HepG2 (cell line): ENCODE measurements around the gene PEX14. TPM values are rescaled to one million over a fixed set of nuclear protein-coding genes. Genes with fewer than 3 reads are reported as not detected.

Experiments used
- ATAC-seq: fragments of 200-7000 bp; cut with Tn5 transposase; 3 replicates; pipeline ENCODE4 v1.9.1; 2020; ENCODE audit warnings: mild to moderate bottlenecking, moderate library complexity
- BruUV-seq: library from RNA; stranded (reverse); fragments of 400-500 nt; replicated peaks from 2 replicates; lab custom pipeline; 2021; lab: Mats Ljungman, UMichigan
- CTCF ChIA-PET: fragments of 300-600 bp; formaldehyde crosslinking; extraction: SDS; loops from one replicate; lab custom pipeline; 2021; ENCODE audit warnings: low total read pairs, inconsistent platforms, low intra/inter-chr PET ratio; lab: Yijun Ruan, JAX
- POLR2A ChIA-PET: fragments of 350-600 bp; sonication (Branson Sonifier 250); formaldehyde crosslinking; loops from one replicate; lab custom pipeline; 2020; ENCODE audit warnings: antibody characterized with exemption, inconsistent platforms; lab: Yijun Ruan, JAX
- DNase-seq: peaks from one replicate; pipeline ENCODE4 v3.0.0-alpha.2; 2015; ENCODE audit warnings: low spot score
- FAIRE-seq: peaks from 3 replicates; lab custom pipeline; 2011; peaks lifted over from hg19 to GRCh38; lab: Jason Lieb, UNC
- H2AFZ ChIP-seq: one replicate; pipeline ENCODE4 v1.6.1; 2011; ENCODE audit warnings: low read length, inconsistent platforms
- H3K27ac ChIP-seq: fragments of 300-600 bp; 3 replicates; pipeline ENCODE4 v1.8.0; 2011; ENCODE audit warnings: mixed run types, mild to moderate bottlenecking, mixed read lengths, low read length, inconsistent platforms; ENCODE audit not compliant: insufficient read depth; ENCODE audit errors: extremely low read length
- H3K27me3 ChIP-seq, 2 experiments: fragments of 200-600 bp in 1 of 2; 2 replicates in 1 of 2; 3 replicates in 1 of 2; pipeline versions ENCODE4 v1.6.0 to v1.8.0; 2011; ENCODE audit warnings: low read length in 2 of 2, mild to moderate bottlenecking in 2 of 2, moderate library complexity in 2 of 2, inconsistent platforms in 1 of 2; ENCODE audit not compliant: insufficient read depth in 2 of 2, control insufficient read depth in 1 of 2
- H3K36me3 ChIP-seq, 2 experiments: fragments of 200-600 bp in 1 of 2; replicated peaks in 1 of 2; 2 replicates in 1 of 2; 3 replicates in 1 of 2; pipeline versions ENCODE4 v1.5.1 to v1.8.0; 2011; ENCODE audit warnings: low read length in 2 of 2, inconsistent platforms in 1 of 2; ENCODE audit not compliant: insufficient read depth in 2 of 2, control insufficient read depth in 1 of 2
- H3K4me1 ChIP-seq: 2 replicates; pipeline ENCODE4 v1.5.1; 2012; ENCODE audit warnings: low read length, inconsistent platforms; ENCODE audit not compliant: insufficient read depth
- H3K4me2 ChIP-seq: 2 replicates; pipeline ENCODE4 v1.6.0; 2011; ENCODE audit warnings: low read depth, low read length, inconsistent platforms
- H3K4me3 ChIP-seq, 3 experiments: fragments of 200-600 bp in 1 of 3; sonication (generic), shearing (Covaris generic) in 1 of 3; replicated peaks in 1 of 3; 2 replicates each; pipeline ENCODE4 v1.5.1; 2011 to 2016; ENCODE audit warnings: low read length in 3 of 3, inconsistent platforms in 2 of 3, low read depth in 2 of 3, mild to moderate bottlenecking in 2 of 3, control low read depth in 1 of 3, mixed read lengths in 1 of 3; ENCODE audit not compliant: insufficient read depth in 1 of 3
- H3K79me2 ChIP-seq: one replicate; pipeline ENCODE4 v1.6.1; 2011; ENCODE audit warnings: low read length, inconsistent platforms; ENCODE audit not compliant: insufficient read depth
- H3K9ac ChIP-seq: 2 replicates; pipeline ENCODE4 v1.6.0; 2011; ENCODE audit warnings: mild to moderate bottlenecking, low read depth, low read length, inconsistent platforms; ENCODE audit not compliant: insufficient read depth
- H3K9me3 ChIP-seq: 2 replicates; pipeline ENCODE4 v1.5.1; 2012; ENCODE audit warnings: mild to moderate bottlenecking, low read length
- H4K20me1 ChIP-seq: 2 replicates; pipeline ENCODE4 v1.6.0; 2011; ENCODE audit warnings: inconsistent platforms, mild to moderate bottlenecking, low read length, moderate library complexity; ENCODE audit not compliant: insufficient read depth
- CEBPG ChIP-seq: IDR thresholded peaks from 2 replicates; pipeline ENCODE4 v1.6.1; 2016
- FOXJ3 ChIP-seq: sonication (generic); formaldehyde crosslinking; IDR thresholded peaks from 2 replicates; pipeline ENCODE4 v1.4.0; 2020; ENCODE audit warnings: missing genetic modification reagents, mild to moderate bottlenecking, borderline replicate concordance
- KLF13 ChIP-seq: sonication (generic); formaldehyde crosslinking; IDR thresholded peaks from 2 replicates; pipeline ENCODE4 v1.4.0; 2020; ENCODE audit warnings: mild to moderate bottlenecking, missing genetic modification reagents
- STAG1 ChIP-seq: sonication (generic); formaldehyde crosslinking; IDR thresholded peaks from 2 replicates; pipeline ENCODE4 v1.4.0; 2020; ENCODE audit warnings: missing genetic modification reagents
- WGBS: methylation state at CpG from one replicate; pipeline ENCODE4 v1.1.6; 2017; ENCODE audit warnings: low lambda C conversion rate; 5-methylcytosine and 5-hydroxymethylcytosine counted together
- in situ Hi-C: cut with HindIII; loops from 2 replicates; pipeline ENCODE4 v1.10.0; 2017; ENCODE audit warnings: low pct_unique_long_range_greater_than_20kb; ENCODE audit not compliant: extremely low pct_ligation_motif_present
- intact Hi-C: fragments of 100-400 bp; cut with micrococcal nuclease; formaldehyde crosslinking; loops from one replicate; pipeline ENCODE4 v1.10.0; 2022; ENCODE audit not compliant: unreplicated experiment
- polyA plus RNA-seq, 8 experiments: library from polyadenylated mRNA; depleted of rRNA in 3 of 8; stranded (reverse) in 7 of 8; unstranded in 1 of 8; fragments of >200 nt; fragmentation: Illumina TruSeq in 4 of 8; extraction: Trizol in 4 of 8; gene quantifications; 2 replicates each; pipeline versions ENCODE4 v1.2.1 to v1.2.3, GENCODE V29; 2011 to 2016; ENCODE audit warnings: low read depth in 4 of 8, missing spikeins in 1 of 8, mixed read lengths in 1 of 8; ENCODE audit not compliant: insufficient read depth in 1 of 8
- total RNA-seq, 5 experiments: library from RNA; depleted of rRNA; stranded (reverse); fragments of >200 nt; fragmentation: Illumina TruSeq; extraction: Trizol; gene quantifications; 2 replicates each; pipeline ENCODE4 v1.2.3, GENCODE V29; 2016; ENCODE audit warnings: low read depth in 1 of 5
- TF ChIP-seq, protein P1 (sequence below): sonication (generic); formaldehyde crosslinking; IDR thresholded peaks from 2 replicates; pipeline ENCODE4 v1.5.0; 2020; ENCODE audit warnings: missing genetic modification reagents, mild to moderate bottlenecking, borderline replicate concordance
- TF ChIP-seq, protein P2 (sequence below): sonication (generic); formaldehyde crosslinking; IDR thresholded peaks from 2 replicates; pipeline ENCODE4 v1.5.0; 2020; ENCODE audit warnings: mild to moderate bottlenecking, missing genetic modification reagents, moderate library complexity

Gene PEX14
- total and polyA plus RNA-seq, 2 of the 13 experiments (the other 11 are each of a cell fraction or from before 2014, with no cell fraction given): 6.5 to 9.9 TPM

DNA sequence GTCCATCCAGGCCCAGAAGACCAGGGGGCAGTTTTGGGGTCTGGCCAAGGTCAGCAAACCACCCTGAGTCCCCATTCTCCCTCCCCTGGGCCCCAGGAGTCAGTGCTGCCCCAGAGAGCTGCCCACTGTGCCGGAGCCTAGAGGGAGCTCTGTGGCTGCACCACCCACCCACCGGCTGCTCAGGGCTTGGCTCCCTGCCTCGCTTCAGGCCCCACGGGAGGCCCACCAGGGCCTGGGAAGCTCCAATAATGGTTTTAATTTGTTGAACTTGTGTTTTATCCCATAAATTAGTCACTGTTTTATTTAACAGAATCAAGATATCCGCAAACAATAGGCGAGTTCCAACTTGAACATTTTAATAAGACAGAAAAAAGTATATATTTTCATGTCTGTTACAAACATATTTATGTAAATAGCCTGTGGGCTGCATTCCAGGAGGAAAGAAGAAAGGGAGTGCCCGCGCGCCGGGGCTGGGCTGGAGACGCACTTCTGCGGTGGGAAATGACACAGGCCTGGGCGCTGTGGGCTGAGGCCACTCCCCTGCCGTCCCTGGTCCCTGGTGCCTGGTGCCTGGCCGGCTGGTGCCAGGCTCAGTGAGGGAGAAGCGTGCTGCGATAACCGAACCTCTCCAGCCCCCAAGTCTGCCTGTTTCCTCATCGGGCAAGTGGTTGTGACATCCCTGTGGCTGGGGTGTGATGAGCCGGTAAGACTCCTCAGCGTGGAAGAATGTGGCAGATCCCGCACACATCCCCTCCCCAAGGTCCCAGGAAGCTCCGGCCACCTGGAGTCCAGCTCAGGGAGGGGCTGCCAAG is 160.5 kb downstream of the PEX14 start:
- Histone ChIP-seq H3K79me2 (no peaks in the 10 kb centered on the region), H3K36me3 (peaks cover 0 to 4% of the 10 kb centered on the region in 2 experiments; a peak in 1 of 5 replicates), H3K4me3 (no peak overlapping the region), H3K4me1 (no peaks in the 10 kb centered on the region), H3K4me2 (no peak overlapping the region), H3K9me3 (no peaks in the 10 kb centered on the region), H3K27ac (no peak overlapping the region), H3K27me3 (no peaks in the 10 kb centered on the region; a peak in 1 of 5 replicates), H3K9ac (no peak overlapping the region), H2AFZ (no peak overlapping the region), H4K20me1 (no peaks in the 10 kb centered on the region)
- BruUV-seq: no TSS peak
- intact Hi-C loops: no loop called here
- no peak for DNase-seq
- ATAC-seq: peak; percentile 55
- POLR2A ChIA-PET: no interaction called here
- TF ChIP-seq, protein P1, sequence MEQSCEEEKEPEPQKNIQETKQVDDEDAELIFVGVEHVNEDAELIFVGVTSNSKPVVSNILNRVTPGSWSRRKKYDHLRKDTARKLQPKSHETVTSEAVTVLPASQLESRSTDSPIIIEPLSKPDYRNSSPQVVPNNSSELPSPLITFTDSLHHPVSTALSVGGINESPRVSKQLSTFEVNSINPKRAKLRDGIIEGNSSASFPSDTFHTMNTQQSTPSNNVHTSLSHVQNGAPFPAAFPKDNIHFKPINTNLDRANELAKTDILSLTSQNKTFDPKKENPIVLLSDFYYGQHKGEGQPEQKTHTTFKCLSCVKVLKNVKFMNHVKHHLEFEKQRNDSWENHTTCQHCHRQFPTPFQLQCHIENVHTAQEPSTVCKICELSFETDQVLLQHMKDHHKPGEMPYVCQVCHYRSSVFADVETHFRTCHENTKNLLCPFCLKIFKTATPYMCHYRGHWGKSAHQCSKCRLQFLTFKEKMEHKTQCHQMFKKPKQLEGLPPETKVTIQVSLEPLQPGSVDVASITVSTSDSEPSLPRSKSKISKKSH (CRISPR knock-in tag): no peak
- TF ChIP-seq KLF13 (CRISPR knock-in tag) (no peak), STAG1 (CRISPR knock-in tag) (peak; percentile 28; the same call in 1 of the 2 replicates), FOXJ3 (CRISPR knock-in tag) (no peak), CEBPG (CRISPR knock-in tag) (no peak)
- TF ChIP-seq, protein P2, sequence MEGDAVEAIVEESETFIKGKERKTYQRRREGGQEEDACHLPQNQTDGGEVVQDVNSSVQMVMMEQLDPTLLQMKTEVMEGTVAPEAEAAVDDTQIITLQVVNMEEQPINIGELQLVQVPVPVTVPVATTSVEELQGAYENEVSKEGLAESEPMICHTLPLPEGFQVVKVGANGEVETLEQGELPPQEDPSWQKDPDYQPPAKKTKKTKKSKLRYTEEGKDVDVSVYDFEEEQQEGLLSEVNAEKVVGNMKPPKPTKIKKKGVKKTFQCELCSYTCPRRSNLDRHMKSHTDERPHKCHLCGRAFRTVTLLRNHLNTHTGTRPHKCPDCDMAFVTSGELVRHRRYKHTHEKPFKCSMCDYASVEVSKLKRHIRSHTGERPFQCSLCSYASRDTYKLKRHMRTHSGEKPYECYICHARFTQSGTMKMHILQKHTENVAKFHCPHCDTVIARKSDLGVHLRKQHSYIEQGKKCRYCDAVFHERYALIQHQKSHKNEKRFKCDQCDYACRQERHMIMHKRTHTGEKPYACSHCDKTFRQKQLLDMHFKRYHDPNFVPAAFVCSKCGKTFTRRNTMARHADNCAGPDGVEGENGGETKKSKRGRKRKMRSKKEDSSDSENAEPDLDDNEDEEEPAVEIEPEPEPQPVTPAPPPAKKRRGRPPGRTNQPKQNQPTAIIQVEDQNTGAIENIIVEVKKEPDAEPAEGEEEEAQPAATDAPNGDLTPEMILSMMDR (CRISPR knock-in tag): peak; percentile 26
- in situ Hi-C loops: no loop called here
- CTCF ChIA-PET: no interaction called here
- WGBS: 67% methylated on average over 16 of the region's 23 CpGs
- FAIRE-seq: no peak
